ENCODE data around the gene ANKRD45. TPM values are rescaled to one million over a fixed set of nuclear protein-coding genes. Genes with fewer than 3 reads are reported as not detected.
A peak's percentile ranks its signal among the peaks of the same experiment; 100 is the strongest.
"Not testable (repeated sequence)": the region's sequence is repeated elsewhere in the genome, so short reads cannot be mapped to it uniquely, and the experiment has no call there.

ANKRD45 gene
- total and polyA plus RNA-seq, 8 donors, result 0.15 to 0.19 TPM; not detected in 6

DNA sequence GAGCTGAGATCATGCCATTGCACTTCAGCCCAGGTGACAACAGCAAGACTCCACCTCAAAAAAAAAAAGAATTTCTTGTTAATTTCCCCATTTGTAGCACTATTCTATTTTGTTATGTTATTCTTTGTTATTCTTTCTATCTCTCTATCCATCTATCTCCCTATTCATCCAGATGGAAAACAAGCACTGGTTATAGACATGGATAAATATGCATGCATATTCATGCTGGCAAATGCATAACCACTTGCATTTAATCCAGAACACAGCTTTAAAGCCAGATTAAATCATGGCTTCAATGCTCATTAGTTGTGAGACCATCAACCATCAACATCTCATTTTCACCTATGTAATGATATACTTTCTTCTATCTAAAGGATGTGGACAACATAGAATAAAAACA is 23.6 kb upstream of the ANKRD45 start:
- DNase-seq, result no peak
- intact Hi-C loops (cut with DNase I; ENCODE audit: low total_unique reads), result no loop called here
- Histone ChIP-seq H3K27me3 (peaks cover 0 to 23% (median 0%) of the 10 kb centered on the region in 3 donors), H3K4me3 (no peak overlapping the region), H3K9me3 (peaks cover 0 to 6% (median 0%) of the 10 kb centered on the region in 4 donors), H3K27ac (no peak overlapping the region), H3K4me1 (no peaks in the 10 kb centered on the region), H3K36me3 (no peaks in the 10 kb centered on the region)
- no peak for TF ChIP-seq POLR2AphosphoS5 (IDR thresholded peaks at IDR 0.05)
- TF ChIP-seq POLR2A (IDR thresholded peaks at IDR 0.05), result no peak
- TF ChIP-seq, protein P1, sequence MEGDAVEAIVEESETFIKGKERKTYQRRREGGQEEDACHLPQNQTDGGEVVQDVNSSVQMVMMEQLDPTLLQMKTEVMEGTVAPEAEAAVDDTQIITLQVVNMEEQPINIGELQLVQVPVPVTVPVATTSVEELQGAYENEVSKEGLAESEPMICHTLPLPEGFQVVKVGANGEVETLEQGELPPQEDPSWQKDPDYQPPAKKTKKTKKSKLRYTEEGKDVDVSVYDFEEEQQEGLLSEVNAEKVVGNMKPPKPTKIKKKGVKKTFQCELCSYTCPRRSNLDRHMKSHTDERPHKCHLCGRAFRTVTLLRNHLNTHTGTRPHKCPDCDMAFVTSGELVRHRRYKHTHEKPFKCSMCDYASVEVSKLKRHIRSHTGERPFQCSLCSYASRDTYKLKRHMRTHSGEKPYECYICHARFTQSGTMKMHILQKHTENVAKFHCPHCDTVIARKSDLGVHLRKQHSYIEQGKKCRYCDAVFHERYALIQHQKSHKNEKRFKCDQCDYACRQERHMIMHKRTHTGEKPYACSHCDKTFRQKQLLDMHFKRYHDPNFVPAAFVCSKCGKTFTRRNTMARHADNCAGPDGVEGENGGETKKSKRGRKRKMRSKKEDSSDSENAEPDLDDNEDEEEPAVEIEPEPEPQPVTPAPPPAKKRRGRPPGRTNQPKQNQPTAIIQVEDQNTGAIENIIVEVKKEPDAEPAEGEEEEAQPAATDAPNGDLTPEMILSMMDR (IDR thresholded peaks at IDR 0.05), result no peak
- TF ChIP-seq EP300 (IDR thresholded peaks at IDR 0.05), result no peak

DNA sequence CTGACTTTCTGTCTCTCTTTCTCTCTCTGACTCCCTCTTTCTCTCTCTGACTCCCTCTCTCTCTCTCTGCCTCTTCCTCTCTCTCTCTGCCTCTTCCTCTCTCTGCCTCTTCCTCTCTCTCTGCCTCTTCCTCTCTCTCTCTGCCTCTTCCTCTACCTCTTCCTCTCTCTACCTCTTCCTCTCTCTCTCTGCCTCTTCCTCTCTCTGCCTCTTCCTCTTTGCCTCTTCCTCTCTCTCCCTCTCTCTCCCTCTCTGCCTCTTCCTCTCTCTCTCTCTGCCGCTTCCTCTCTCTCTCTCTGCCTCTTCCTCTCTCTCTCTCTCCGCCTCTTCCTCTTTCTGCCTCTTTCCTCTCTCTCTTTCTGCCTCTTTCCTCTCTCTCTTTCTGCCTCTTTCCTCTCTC is 18.6 kb upstream of the ANKRD45 start:
- WGBS, 5 donors, result 84 to 97% (median 87%) methylated on average over 2 of the region's 2 CpGs
- H3K9me3 ChIP-seq, result no peaks in the 10 kb centered on the region
- peaks cover 0 to 19% (median 0%) of the 10 kb centered on the region in 3 donors for H3K27me3 ChIP-seq
- no peaks in the 10 kb centered on the region for H3K36me3 ChIP-seq
- intact Hi-C loops (cut with DNase I; ENCODE audit: low total_unique reads), result no loop called here
- no peak overlapping the region for H3K4me3 ChIP-seq
- TF ChIP-seq POLR2A (IDR thresholded peaks at IDR 0.05) (no peak), POLR2AphosphoS5 (IDR thresholded peaks at IDR 0.05) (no peak), EP300 (IDR thresholded peaks at IDR 0.05) (no peak)
- TF ChIP-seq, protein P1 (IDR thresholded peaks at IDR 0.05), result no peak
- H3K4me1 ChIP-seq, result no peaks in the 10 kb centered on the region
- DNase-seq, result no peak
- no peak overlapping the region for H3K27ac ChIP-seq

DNA sequence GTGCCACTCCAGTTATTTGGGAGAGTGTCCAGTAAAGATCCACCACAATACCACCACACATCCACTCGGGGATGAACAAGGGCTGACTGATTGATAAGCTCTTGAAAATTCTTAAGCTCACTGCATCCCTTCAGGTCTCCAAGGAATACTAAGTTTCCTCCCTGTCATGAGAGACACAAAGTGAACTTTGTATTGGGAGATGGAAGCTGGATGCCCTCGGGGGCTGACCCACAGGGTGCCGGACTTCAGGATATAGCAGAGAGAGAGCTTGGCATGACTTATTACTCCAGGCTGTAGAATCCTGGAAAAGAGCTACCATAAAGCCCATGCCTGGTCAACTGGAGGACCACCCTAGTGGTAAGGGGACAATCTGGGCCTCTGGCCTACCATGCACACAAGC is 15.5 kb upstream of the ANKRD45 start:
- not testable (repeated sequence) for H3K27ac ChIP-seq
- WGBS, 5 donors, result 71 to 88% (median 87%) methylated on average over 3 of the region's 3 CpGs

DNA sequence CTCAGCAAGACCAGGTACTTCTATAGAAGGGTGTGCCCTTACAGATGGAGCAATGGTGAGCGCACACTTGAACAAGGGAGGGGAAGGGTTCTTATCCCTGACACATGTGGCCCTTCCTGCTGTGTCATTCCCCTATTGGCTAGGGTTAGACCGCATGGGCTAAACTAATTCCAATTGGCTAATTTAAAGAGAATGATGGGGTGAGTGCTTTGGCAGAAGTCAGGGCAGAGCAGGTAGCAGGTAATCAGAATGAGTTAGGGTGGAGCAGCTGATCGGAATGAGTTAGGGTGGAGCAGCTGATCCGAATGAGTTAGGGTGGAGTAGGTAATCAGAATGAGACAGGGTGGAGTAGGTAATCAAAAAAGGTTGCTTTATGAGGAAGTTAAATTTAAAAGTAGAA is 14.2 kb upstream of the ANKRD45 start:
- H3K4me1 ChIP-seq; H3K9me3 ChIP-seq; H3K4me3 ChIP-seq; H3K27ac ChIP-seq; H3K36me3 ChIP-seq; H3K27me3 ChIP-seq; intact Hi-C loops (cut with DNase I; ENCODE audit: low total_unique reads): not testable (repeated sequence)
- peak in 1 of 2 donors; percentile 26 for DNase-seq
- 56 to 84% (median 65%) methylated on average over 4 of the region's 4 CpGs for WGBS, 5 donors

More for the DNA sequence above, 15.5 kb upstream of the ANKRD45 start:
- H3K36me3 ChIP-seq; H3K9me3 ChIP-seq; intact Hi-C loops (cut with DNase I; ENCODE audit: low total_unique reads); H3K4me1 ChIP-seq; H3K4me3 ChIP-seq; DNase-seq: not testable (repeated sequence)
- peaks cover 0 to 11% (median 0%) of the 10 kb centered on the region in 3 donors for H3K27me3 ChIP-seq

DNA sequence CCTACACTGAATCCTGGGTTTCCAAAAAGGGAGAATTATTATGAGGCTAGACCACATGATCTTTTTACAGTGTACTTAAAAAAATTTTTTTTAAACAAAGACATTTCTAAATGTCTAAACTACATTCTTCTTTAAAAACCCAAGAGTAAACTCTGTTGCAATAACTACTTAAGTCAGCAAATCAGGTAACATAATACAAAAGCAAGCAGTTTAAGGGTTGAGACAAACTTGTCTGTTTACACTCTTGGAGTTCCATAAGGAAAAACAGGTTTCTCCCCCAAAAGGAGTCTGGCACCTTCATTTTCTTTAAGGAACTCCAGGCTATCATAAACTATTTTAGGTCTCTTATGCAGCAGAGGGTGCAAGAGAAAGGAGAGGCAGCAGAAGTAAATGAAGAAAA is 12.5 kb upstream of the ANKRD45 start:
- H3K27ac ChIP-seq, result no peak overlapping the region
- no peaks in the 10 kb centered on the region for H3K36me3 ChIP-seq
- TF ChIP-seq, protein P1 (IDR thresholded peaks at IDR 0.05), result no peak
- no peak for TF ChIP-seq POLR2AphosphoS5 (IDR thresholded peaks at IDR 0.05)
- TF ChIP-seq EP300 (IDR thresholded peaks at IDR 0.05), result no peak
- no peak for TF ChIP-seq POLR2A (IDR thresholded peaks at IDR 0.05)
- H3K27me3 ChIP-seq, result no peaks in the 10 kb centered on the region
- no peak overlapping the region for H3K4me3 ChIP-seq
- intact Hi-C loops (cut with DNase I; ENCODE audit: low total_unique reads), result no loop called here
- DNase-seq, result no peak
- peaks cover 0 to 4% (median 0%) of the 10 kb centered on the region in 4 donors for H3K9me3 ChIP-seq
- no peaks in the 10 kb centered on the region for H3K4me1 ChIP-seq

DNA sequence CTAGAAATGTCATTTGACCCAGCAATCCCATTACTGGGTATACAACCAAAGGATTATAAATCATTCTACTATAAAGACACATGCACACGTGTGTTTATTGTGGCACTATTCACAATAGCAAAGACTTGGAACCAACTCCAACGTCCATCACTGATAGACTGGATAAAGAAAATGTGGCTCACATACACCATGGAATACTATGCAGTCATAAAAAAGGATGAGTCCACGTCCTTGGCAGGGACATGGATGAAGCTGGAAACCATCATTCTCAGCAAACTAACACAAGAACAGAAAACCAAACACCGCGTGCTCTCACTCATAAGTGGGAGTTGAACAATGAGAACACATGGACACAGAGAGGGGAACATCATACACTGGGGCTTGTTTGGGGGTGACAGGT is 10.5 kb upstream of the ANKRD45 start:
- H3K4me3 ChIP-seq; H3K27ac ChIP-seq; H3K9me3 ChIP-seq; intact Hi-C loops (cut with DNase I; ENCODE audit: low total_unique reads); H3K36me3 ChIP-seq; H3K4me1 ChIP-seq; H3K27me3 ChIP-seq; DNase-seq: not testable (repeated sequence)
- 83 to 89% (median 88%) methylated on average over 5 of the region's 5 CpGs for WGBS, 5 donors

DNA sequence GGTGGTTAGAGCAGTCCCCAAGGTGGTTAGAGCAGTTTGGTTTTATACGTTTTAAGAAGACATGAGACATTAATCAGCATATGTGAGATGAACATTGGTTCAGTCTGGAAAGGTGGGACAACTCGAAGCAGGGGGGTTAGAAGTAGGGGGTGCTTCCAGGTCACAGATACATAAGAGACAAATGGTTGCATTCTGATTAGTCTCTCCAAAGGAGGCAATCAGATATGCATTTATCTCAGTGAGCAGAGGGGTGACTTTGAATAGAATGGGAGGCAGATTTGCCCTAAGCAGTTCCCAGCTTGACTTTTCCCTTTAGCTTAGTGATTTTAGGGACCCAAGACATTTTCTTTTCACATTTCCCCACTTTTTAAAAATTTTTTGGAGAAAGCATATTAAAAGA is 4.8 kb upstream of the ANKRD45 start:
- 59 to 77% (median 76%) methylated on average over 2 of the region's 2 CpGs for WGBS, 5 donors
- H3K27ac ChIP-seq; intact Hi-C loops (cut with DNase I; ENCODE audit: low total_unique reads); H3K4me1 ChIP-seq; H3K36me3 ChIP-seq; H3K9me3 ChIP-seq; H3K4me3 ChIP-seq; DNase-seq: not testable (repeated sequence)
- peaks cover 0 to 23% (median 5%) of the 10 kb centered on the region in 3 donors for H3K27me3 ChIP-seq
